NCI-H187 (cell line): ENCODE measurements around the gene ROR1.
"Not testable (repeated sequence)": the region's sequence is repeated elsewhere in the genome, so short reads cannot be mapped to it uniquely, and the experiment has no call there.

Experiments
- DNase-seq, 2 experiments: peaks; one replicate each; lab custom pipeline; 2025; lab: John Stamatoyannopoulos, UW

The ROR1 gene

GRCh38 chr1:64104585-64104984 lies 330.8 kb downstream of the ROR1 start:
- DNase-seq = not testable (repeated sequence)

DNA sequence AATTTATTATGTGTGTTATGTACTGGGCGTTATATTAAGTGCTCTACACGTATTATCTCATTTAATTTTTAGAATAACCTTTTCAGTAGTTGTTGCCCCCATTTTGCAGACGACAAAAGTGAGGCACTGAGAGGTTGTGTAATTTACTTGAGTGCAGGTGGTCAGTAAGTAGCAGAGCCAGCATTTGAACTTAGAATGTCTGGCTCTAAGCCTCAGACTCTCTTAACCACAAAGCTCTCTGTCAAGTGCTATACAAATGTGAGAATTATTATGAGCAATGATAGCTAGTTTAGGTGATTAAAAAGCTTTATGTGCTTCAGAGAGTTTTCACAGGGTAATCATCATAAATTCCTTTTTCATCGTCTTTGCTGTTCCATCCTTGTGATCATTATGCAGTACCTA lies 333.3 kb downstream of the ROR1 start:
- no peak for DNase-seq

GRCh38 chr1:64107632-64108031 lies 333.8 kb downstream of the ROR1 start:
- DNase-seq = no peak

GRCh38 chr1:64110924-64111777 lies 337.3 kb downstream of the ROR1 start:
- no peak for DNase-seq

GRCh38 chr1:64111787-64112186 lies 338.0 kb downstream of the ROR1 start:
- DNase-seq = no peak

GRCh38 chr1:64112281-64112680 lies 338.5 kb downstream of the ROR1 start:
- no peak for DNase-seq

DNA sequence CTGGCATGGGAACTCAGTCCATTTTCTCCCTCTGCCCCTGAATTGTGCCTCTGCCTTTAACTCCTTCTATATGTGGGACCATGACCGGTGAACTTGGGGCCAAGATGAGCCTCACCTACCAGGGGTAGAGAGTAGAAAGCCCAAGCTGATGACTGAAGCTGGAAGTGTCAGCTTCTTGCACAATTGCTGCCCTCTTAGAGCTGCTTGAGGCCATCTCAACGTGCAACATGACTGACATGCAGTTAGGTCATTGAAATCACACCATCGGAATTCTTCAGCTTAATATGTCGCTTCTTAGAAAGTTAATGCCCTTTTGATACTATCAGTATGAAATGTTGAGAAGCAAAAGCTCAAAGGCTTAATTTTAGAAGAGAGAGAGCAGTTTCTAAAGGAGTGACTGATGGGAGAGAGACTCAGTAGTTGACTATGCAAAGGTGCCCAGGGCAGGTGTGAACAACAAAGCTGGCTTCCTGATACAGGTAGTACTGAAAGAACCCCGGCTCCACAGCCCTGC lies 340.3 kb downstream of the ROR1 start:
- no peak for DNase-seq

DNA sequence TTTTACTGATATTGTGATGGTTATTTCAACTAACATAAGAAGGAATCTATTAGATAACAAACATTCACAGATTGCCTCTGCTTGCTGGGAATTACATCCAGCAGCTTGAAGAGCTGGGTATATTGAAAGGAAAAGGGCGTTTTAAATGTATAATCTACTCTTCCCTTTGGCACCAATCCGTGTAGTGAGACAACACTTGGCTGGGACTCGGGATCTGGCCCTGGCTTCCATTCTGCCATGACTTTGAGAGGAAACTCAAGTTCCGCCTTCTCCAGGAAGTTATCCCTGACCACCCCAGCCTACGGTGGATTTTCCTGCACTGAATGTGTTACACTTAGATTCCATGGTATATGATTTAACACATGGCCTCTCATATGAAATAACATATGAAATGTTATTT lies 342.7 kb downstream of the ROR1 start:
- no peak for DNase-seq

GRCh38 chr1:64117492-64117891 lies 343.7 kb downstream of the ROR1 start:
- DNase-seq = no peak

DNA sequence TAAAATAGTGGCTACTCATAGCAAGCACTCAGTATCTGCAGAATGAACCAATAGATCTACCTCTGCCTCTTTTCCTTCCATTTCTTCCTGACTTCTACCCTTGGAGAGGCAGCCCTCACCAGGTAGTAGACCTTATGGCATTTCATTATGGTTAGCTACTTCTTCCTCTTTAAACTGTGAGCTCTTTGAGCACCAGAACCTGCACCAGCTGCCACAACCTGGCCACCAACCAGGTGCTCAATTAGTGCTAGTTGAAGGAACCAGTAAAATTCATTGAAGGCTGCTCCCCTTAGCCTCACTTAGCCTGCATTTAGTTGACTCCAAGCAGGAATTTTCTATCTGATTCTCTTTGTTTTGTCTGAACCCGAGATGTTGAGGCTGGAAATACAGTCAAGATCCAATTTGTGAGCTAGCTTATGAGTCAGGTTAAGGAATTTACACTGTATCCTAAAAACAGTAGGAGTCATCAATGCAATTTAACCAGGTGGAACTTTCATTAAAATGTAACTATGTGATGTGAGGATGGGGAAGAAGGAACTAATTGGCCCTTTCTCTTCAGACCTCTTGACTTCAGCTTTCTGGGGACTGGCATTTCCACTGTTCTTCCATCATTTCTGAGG lies 348.1 kb downstream of the ROR1 start:
- DNase-seq = no peak

- DNase-seq = no peak
Measured at GRCh38 chr1:64122588-64122987, 348.8 kb downstream of the ROR1 start.

DNA sequence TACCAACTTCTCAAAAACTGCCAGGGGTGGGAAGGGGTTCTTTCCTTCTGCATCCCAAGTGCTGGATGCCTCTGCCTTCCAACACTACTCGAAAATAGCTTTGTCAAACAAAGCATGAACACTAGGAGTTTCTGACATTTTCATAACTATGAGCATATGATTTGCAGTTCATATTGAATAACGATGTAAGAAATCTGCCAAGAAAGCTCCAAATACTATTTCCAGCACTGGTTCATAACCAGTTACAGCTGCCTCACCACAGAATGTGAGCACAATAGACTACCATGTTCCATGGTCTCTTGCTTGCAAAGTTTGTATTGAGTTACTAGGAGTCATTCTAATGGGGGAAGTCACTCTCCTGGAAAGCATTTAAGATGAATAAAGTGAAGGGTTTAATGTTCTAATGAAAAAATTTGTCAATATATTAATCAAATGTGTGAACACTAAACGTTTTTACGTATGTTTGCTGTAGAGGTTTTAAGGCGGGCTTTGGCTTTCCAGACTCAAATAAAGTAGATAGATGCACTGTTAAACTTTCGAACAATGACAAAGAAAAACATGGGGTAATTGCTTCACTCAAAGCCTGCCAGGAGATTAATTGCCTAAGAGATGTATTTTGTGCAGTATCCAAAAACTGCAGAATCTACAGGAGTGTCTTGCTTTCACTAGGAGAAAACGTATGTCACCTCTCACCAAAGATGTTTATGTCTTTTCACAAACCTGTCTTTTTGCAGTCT lies 351.1 kb downstream of the ROR1 start:
- DNase-seq = no peak

DNA sequence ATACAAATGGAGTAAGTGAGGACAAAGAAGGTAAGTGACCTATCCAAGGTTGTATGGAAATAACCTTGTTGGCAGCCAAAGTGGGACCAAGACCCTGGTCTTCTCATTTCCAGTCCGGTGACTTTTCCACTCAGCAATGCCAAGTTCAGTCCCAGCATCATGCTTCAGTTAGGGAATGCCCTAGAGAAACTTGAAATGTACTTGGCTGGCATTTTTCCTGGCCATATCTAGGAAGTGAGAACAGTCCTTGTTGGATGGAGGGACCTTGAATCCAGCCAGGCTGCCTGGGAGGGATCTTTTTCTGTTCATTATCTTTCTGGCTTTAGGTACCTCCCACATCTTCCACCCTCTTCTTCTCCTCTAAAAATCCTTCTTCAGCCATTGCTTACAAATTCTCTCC lies 352.8 kb downstream of the ROR1 start:
- DNase-seq = no peak

- DNase-seq = no peak
Measured at GRCh38 chr1:64127297-64127696, 353.5 kb downstream of the ROR1 start.

DNA sequence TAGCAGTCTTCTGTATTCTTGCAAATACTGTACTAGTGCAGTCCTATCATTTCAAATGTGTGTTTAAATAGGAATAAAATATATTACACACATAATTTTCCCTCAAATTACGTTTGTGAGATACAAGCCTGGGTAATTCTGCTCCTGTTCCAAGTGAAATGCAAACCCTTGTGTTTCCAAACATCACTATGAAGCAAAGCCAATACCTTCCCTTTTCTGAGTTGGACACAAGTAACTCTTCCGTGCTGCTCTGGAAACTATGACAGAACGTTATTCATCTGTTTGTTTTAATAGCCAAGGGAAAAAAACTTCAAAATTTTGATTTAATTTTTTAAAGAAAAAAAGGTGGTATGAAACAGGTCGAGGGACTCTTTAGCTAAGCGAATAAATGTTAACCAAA lies 355.9 kb downstream of the ROR1 start:
- DNase-seq = no peak

DNA sequence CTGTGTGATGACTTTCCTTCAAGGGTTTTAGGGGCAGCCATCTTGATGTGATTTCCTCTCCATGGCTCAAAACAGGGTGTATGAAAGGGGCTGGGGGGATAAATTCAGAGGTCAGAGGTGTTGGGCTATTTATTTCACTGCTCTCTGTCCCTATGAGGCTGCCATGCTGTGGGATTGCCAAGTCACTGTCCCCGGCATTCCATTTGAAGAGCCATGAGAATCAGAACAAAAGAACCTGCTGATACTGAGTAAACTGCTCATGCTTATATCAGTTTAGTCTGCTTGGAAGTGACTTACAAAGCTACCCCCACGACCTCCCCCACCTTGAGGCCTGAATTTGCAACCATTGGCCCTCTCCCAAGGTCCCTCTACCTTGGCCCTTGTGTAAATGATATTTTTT lies 357.3 kb downstream of the ROR1 start:
- DNase-seq = no peak

DNA sequence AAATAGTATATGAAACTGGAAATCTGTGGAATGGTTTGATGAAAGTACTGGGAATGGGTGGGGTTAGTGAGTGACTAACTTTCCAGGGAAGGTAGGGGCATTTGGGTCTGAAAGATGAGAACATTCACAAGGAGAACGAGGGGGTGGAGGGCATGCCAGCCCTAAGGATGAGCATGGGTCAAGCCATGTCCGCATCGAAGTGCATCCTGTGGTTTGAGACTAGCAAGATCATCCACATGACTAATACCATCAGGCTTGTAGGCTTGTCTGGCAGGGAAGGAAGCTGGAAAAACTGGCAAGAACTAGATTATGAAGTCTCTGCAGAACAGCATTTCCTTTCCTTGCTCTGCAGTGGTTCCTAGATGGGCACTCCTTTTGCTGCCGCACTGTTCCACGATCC lies 359.2 kb downstream of the ROR1 start:
- no peak for DNase-seq

GRCh38 chr1:64135462-64136223 lies 361.8 kb downstream of the ROR1 start:
- DNase-seq = no peak

DNA sequence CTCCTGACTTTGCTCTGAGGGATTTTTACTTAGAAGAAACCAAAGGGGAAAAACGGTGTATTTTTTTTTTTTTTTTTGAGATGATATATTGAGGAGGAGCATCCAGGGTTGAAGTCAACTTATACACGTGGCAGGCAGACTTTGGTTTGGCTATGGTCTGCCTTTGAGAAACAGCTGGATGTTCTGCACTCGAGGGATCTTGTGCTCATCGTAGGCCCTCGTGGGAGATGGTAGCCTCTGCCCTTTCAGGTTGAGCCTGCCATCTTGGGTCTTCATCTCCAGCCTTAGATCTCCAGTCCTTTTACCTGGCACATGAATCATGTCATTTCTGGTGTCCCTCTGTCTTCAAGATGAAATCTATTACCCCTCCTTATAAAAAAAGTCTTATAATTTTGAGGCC lies 362.5 kb downstream of the ROR1 start:
- DNase-seq = no peak

- DNase-seq = peak; percentile 29 to 50
Measured at GRCh38 chr1:64136752-64137411, 363.1 kb downstream of the ROR1 start.

GRCh38 chr1:64137412-64137803 lies 363.6 kb downstream of the ROR1 start:
- no peak for DNase-seq
